ENCODE data around the gene VWA5B1. TPM values are rescaled to one million over a fixed set of nuclear protein-coding genes. Genes with fewer than 3 reads are reported as not detected.

The VWA5B1 gene
- total and polyA plus RNA-seq, 2 of the 4 experiments (the other 2 are of a cell fraction) = not detected

DNA sequence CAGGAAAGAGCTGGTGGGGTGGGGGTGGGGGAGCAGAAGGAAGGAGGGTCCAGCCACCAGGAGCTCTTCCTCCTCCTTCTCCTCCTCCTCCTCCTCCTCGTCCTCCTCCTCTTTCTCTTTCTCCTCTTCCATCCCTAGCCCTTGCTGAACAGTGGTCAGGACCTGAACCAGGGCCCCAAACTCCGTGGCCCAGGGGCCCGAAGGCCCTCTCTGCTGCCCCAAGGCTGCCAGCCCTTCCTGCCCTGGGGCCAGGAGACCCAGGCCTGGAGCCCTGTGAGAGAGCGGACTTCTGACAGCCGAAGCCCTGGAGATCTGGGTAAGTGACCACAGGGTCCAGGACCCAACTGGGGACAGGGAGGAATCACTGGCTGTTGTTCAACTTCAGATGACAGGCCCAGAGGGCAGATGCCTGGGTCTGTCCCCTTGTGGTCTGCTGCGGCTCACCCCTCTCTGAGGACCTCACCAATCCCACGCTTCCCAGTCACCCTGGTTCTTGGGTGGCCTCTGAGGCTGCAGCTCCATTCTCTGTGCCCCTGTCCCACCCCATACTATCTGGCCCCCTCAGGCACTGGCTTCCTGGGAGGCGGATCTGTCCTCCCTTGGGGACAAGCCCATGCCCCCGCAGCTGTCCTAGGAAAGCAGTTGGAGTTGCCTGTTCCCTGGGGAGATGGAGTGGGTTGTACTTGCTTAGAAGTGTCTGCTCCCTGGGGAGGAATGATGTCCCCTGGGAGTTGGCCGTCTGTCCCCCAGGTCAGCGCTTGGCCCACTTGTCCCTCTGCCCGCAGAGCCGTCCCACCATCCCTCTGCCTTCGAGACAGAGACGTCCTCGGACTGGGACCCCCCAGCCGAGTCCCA is 51.8 kb downstream of the VWA5B1 start:
- DNase-seq (no peak), ATAC-seq (ENCODE audit: low read depth) (no peak)
- H3K79me1 ChIP-seq (ENCODE audit: low read depth in 1 of 2, low read length in 2 of 2) = no peaks in the 10 kb centered on the region
- no peaks in the 10 kb centered on the region for H4K20me1 ChIP-seq (ENCODE audit: insufficient read depth, low read length)
- no peak overlapping the region for H2BK120ac ChIP-seq (ENCODE audit: low read depth, low read length)
- H4K91ac ChIP-seq (ENCODE audit: insufficient read depth, low read depth, low read length) = no peak overlapping the region
- dilution Hi-C loops (cut with HindIII; ENCODE audit: low sequenced_read_pairs, unreplicated experiment) (no loop called here), in situ Hi-C loops (cut with MboI; ENCODE audit: low sequenced_read_pairs) (no loop called here), intact Hi-C loops (cut with micrococcal nuclease) (no loop called here)
- no peak overlapping the region for H3K18ac ChIP-seq (ENCODE audit: low read depth, low read length)
- H4K8ac ChIP-seq (ENCODE audit: low read depth in 2 of 2, low read length in 2 of 2) = no peak overlapping the region
- POLR2A ChIA-PET (ENCODE audit: unreplicated experiment) = no interaction called here
- no peak overlapping the region for H3K23ac ChIP-seq (ENCODE audit: low read depth, low read length)
- no peak overlapping the region for H3K9ac ChIP-seq (ENCODE audit: low read depth, low read length)
- no peak overlapping the region for H3K4ac ChIP-seq (ENCODE audit: low read depth, low read length)
- no peak overlapping the region for H2BK5ac ChIP-seq (ENCODE audit: low read depth, low read length, poor library complexity, severe bottlenecking)
- H3K4me3 ChIP-seq (ENCODE audit: insufficient read depth, low read depth, low read length) = no peak overlapping the region
- no peak overlapping the region for H3K56ac ChIP-seq (ENCODE audit: extremely low read depth, insufficient read depth, low read length)
- CTCF ChIA-PET = no interaction called here
- H3K14ac ChIP-seq (replicated peaks; ENCODE audit: low read depth, low read length) = no peak overlapping the region
- WGBS, 2 experiments (ENCODE audit: extremely low coverage in 2 of 2, insufficient read length in 1 of 2) = 64% methylated on average over 3 of the region's 17 CpGs; no CpG with 5 or more reads in 1 of the 2 experiments
- no peaks in the 10 kb centered on the region for H3K4me1 ChIP-seq (ENCODE audit: control insufficient read depth, insufficient read depth, low read length)
- H2BK20ac ChIP-seq (ENCODE audit: low read depth, low read length) = no peak overlapping the region
- peaks cover 33% of the 10 kb centered on the region for H3K27me3 ChIP-seq (ENCODE audit: control insufficient read depth, insufficient read depth, low read length)
- H3K4me2 ChIP-seq (ENCODE audit: low read depth, low read length) = no peak overlapping the region
- H2AK9ac ChIP-seq (replicated peaks; ENCODE audit: low read depth, low read length, poor library complexity) = no peak overlapping the region
- H3K27ac ChIP-seq (ENCODE audit: insufficient read depth, low read length) = no peak overlapping the region
- H3K9me3 ChIP-seq (ENCODE audit: control insufficient read depth, insufficient read depth, low read length) = 0 out of 2 replicates have a peak, but pooled peaks cover 2% of the 10 kb centered on the region
- no peaks in the 10 kb centered on the region for H3K9me1 ChIP-seq (ENCODE audit: insufficient read depth, low read length)
- no peak overlapping the region for H2BK15ac ChIP-seq (ENCODE audit: low read depth, low read length)
- H4K5ac ChIP-seq (ENCODE audit: low read depth, low read length) = no peak overlapping the region
- no TSS peak for BruUV-seq (replicated peaks)
- H2AFZ ChIP-seq (replicated peaks; ENCODE audit: low read length, poor library complexity) = no peak overlapping the region
- no peaks in the 10 kb centered on the region for H3K36me3 ChIP-seq (ENCODE audit: control insufficient read depth, insufficient read depth, low read length)
- no peak overlapping the region for H2AK5ac ChIP-seq (ENCODE audit: low read depth, low read length)
- no peak for TF ChIP-seq MAZ (IDR thresholded peaks at IDR 0.05; ENCODE audit: borderline replicate concordance, low read depth, low read length)
- no peak for TF ChIP-seq SMC3 (IDR thresholded peaks at IDR 0.05; ENCODE audit: low read depth, low read length)
- no peak for TF ChIP-seq RAD21 (IDR thresholded peaks at IDR 0.05; ENCODE audit: low read length)
- no peak for TF ChIP-seq FOS (IDR thresholded peaks at IDR 0.05; ENCODE audit: low read depth, low read length)
- TF ChIP-seq CEBPB (IDR thresholded peaks at IDR 0.05; ENCODE audit: low read depth, low read length) = no peak
- no peak for TF ChIP-seq POLR2A (IDR thresholded peaks at IDR 0.05; ENCODE audit: low read depth, low read length)
- no peak for TF ChIP-seq MXI1 (IDR thresholded peaks at IDR 0.05; ENCODE audit: borderline replicate concordance, low read depth, low read length)
- TF ChIP-seq, protein P1, sequence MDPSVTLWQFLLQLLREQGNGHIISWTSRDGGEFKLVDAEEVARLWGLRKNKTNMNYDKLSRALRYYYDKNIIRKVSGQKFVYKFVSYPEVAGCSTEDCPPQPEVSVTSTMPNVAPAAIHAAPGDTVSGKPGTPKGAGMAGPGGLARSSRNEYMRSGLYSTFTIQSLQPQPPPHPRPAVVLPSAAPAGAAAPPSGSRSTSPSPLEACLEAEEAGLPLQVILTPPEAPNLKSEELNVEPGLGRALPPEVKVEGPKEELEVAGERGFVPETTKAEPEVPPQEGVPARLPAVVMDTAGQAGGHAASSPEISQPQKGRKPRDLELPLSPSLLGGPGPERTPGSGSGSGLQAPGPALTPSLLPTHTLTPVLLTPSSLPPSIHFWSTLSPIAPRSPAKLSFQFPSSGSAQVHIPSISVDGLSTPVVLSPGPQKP (IDR thresholded peaks at IDR 0.05; ENCODE audit: borderline replicate concordance, low read depth, low read length) = no peak
- no peak for TF ChIP-seq MAFK (IDR thresholded peaks at IDR 0.05; ENCODE audit: low read depth, low read length)
- no peak for TF ChIP-seq BHLHE40 (IDR thresholded peaks at IDR 0.05; ENCODE audit: low read depth, low read length)
- TF ChIP-seq, protein P2, sequence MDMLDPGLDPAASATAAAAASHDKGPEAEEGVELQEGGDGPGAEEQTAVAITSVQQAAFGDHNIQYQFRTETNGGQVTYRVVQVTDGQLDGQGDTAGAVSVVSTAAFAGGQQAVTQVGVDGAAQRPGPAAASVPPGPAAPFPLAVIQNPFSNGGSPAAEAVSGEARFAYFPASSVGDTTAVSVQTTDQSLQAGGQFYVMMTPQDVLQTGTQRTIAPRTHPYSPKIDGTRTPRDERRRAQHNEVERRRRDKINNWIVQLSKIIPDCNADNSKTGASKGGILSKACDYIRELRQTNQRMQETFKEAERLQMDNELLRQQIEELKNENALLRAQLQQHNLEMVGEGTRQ (IDR thresholded peaks at IDR 0.05; ENCODE audit: low read depth, low read length) = no peak
- no peak for TF ChIP-seq NFE2L2 (IDR thresholded peaks at IDR 0.05; ENCODE audit: low read depth, low read length)
- TF ChIP-seq RCOR1 (IDR thresholded peaks at IDR 0.05; ENCODE audit: insufficient replicate concordance, low read length) = no peak
- TF ChIP-seq RFX5 (IDR thresholded peaks at IDR 0.05; ENCODE audit: low read depth, low read length) = no peak
- TF ChIP-seq CTCF (conservative IDR thresholded peaks at IDR 0.05; ENCODE audit: low read depth, low read length) = no peak

Data from IMR-90 (cell line).